Posterior cingulate gyrus (tissue), 11 donors: ENCODE results near the gene UMODL1.

Experiments
- DNase-seq, 10 donors: peaks; one replicate each; pipeline versions ENCODE4 v3.0.0 to v3.0.0-alpha.2; 2020 to 2021; ENCODE audit warnings: mixed read lengths in 3 of 10
- intact Hi-C: fragments of 100-400 bp; cut with DNase I; formaldehyde crosslinking; loops from one replicate; pipeline ENCODE4 v1.15.1; 2023

The UMODL1 gene

GRCh38 chr21:42109873-42110525, 38.9 kb downstream of the UMODL1 start:
- peak in 3 of 10 donors; percentile 42 to 75 (median 64) for DNase-seq
- intact Hi-C loops, result loop anchor here (10.0 kb wide), 2 partner anchors 235 to 495 kb away; partner anchors contain the start of gene PRDM15

GRCh38 chr21:42110691-42111469, 39.8 kb downstream of the UMODL1 start:
- peak in 3 of 10 donors; percentile 58 to 78 (median 75) for DNase-seq
- intact Hi-C loops, result loop anchor here (10.0 kb wide), 2 partner anchors 236 to 496 kb away; partner anchors contain the start of gene PRDM15

GRCh38 chr21:42111470-42111743, 40.3 kb downstream of the UMODL1 start:
- DNase-seq, result peak in 2 of 10 donors; percentile 53 to 80

GRCh38 chr21:42111811-42112210, 40.7 kb downstream of the UMODL1 start:
- DNase-seq, result peak in 3 of 10 donors; percentile 57 to 73 (median 71)
- intact Hi-C loops, result loop anchor here (10.0 kb wide), 2 partner anchors 237 to 497 kb away; partner anchors contain the start of gene PRDM15

More at GRCh38 chr21:42111470-42111743, 40.3 kb downstream of the UMODL1 start:
- intact Hi-C loops, result loop anchor here (10.0 kb wide), 2 partner anchors 237 to 497 kb away; partner anchors contain the start of gene PRDM15

GRCh38 chr21:42112238-42112637, 41.1 kb downstream of the UMODL1 start:
- no peak for DNase-seq
- intact Hi-C loops, result loop anchor here (10.0 kb wide), 2 partner anchors 237 to 497 kb away; partner anchors contain the start of gene PRDM15

GRCh38 chr21:42112857-42113256, 41.7 kb downstream of the UMODL1 start:
- peak in 3 of 10 donors; percentile 44 to 71 (median 45) for DNase-seq
- intact Hi-C loops, result loop anchor here (10.0 kb wide), 2 partner anchors 238 to 498 kb away; partner anchors contain the start of gene PRDM15

- intact Hi-C loops, result loop anchor here (10.0 kb wide), 2 partner anchors 239 to 499 kb away; partner anchors contain the start of gene PRDM15
These were observed 42.9 kb downstream of the UMODL1 start for GRCh38 chr21:42113926-42114409.

GRCh38 chr21:42114646-42115045, 43.5 kb downstream of the UMODL1 start:
- intact Hi-C loops, result loop anchor here (5.0 to 10.0 kb wide), 3 partner anchors 102 to 500 kb away; partner anchors contain the start of genes PRDM15 and ZBTB21
- DNase-seq, result peak in 2 of 10 donors; percentile 30 to 76

More at GRCh38 chr21:42113926-42114409, 42.9 kb downstream of the UMODL1 start:
- peak in 7 of 10 donors; percentile 30 to 92 (median 43) for DNase-seq

- peak in 2 of 10 donors; percentile 58 to 60 for DNase-seq
- intact Hi-C loops, result loop anchor here (5.0 to 10.0 kb wide), 3 partner anchors 103 to 500 kb away; partner anchors contain the start of genes PRDM15 and ZBTB21
These were observed 44.1 kb downstream of the UMODL1 start for GRCh38 chr21:42115136-42115683.

GRCh38 chr21:42116551-42116950, 45.4 kb downstream of the UMODL1 start:
- DNase-seq, result peak in 2 of 10 donors; percentile 16 to 24

GRCh38 chr21:42117229-42117966, 46.3 kb downstream of the UMODL1 start:
- intact Hi-C loops, result loop anchor here (1.0 to 10.0 kb wide), 4 partner anchors 105 to 503 kb away; partner anchors contain the start of genes PRDM15 and ZBTB21
- DNase-seq, result peak; percentile 68 to 96 (median 88)

More at GRCh38 chr21:42116551-42116950, 45.4 kb downstream of the UMODL1 start:
- intact Hi-C loops, result loop anchor here (5.0 to 10.0 kb wide), 3 partner anchors 104 to 502 kb away; partner anchors contain the start of genes PRDM15 and ZBTB21

GRCh38 chr21:42117967-42118780, 47.1 kb downstream of the UMODL1 start:
- DNase-seq, result peak in 2 of 10 donors; percentile 55 to 73
- intact Hi-C loops, result loop anchor here (1.0 to 10.0 kb wide), 4 partner anchors 106 to 503 kb away; partner anchors contain the start of genes PRDM15 and ZBTB21

GRCh38 chr21:42118901-42119300, 47.8 kb downstream of the UMODL1 start:
- DNase-seq, result peak in 2 of 10 donors; percentile 73 to 80
- intact Hi-C loops, result loop anchor here (5.0 to 10.0 kb wide), 3 partner anchors 107 to 504 kb away; partner anchors contain the start of genes PRDM15 and ZBTB21

- intact Hi-C loops, result no loop called here
- DNase-seq, result peak in 2 of 10 donors; percentile 46 to 78
These were observed 49.2 kb downstream of the UMODL1 start for GRCh38 chr21:42120101-42120902.

GRCh38 chr21:42120903-42121535, 49.9 kb downstream of the UMODL1 start:
- peak in 2 of 10 donors; percentile 4 to 48 for DNase-seq
- intact Hi-C loops, result no loop called here

- peak in 2 of 10 donors; percentile 74 to 84 for DNase-seq
- intact Hi-C loops, result no loop called here
These were observed 50.7 kb downstream of the UMODL1 start for GRCh38 chr21:42121794-42122193.

- peak in 1 of 10 donors; percentile 15 for DNase-seq
- intact Hi-C loops, result no loop called here
These were observed 51.3 kb downstream of the UMODL1 start for GRCh38 chr21:42122398-42122797.
